OCI-LY7 (cell line): ENCODE results near the gene ATXN7L2.

Experiments used
- EZH2phosphoT487 ChIP-seq: fragments of 200-600 bp; sonication (generic); IDR thresholded peaks from 2 replicates; pipeline ENCODE4 v1.6.1; 2018; ENCODE audit warnings: low read depth, borderline replicate concordance, mild to moderate bottlenecking, mixed run types, antibody characterized with exemption, low read length, moderate library complexity, mixed read lengths
- TF ChIP-seq, protein P1 (sequence below): fragments of 200-600 bp; sonication (generic); conservative IDR thresholded peaks from 2 replicates; pipeline ENCODE4 v1.5.1; 2014; ENCODE audit warnings: mild to moderate bottlenecking, antibody characterized with exemption, low read length, moderate library complexity, mixed read lengths

DNA sequence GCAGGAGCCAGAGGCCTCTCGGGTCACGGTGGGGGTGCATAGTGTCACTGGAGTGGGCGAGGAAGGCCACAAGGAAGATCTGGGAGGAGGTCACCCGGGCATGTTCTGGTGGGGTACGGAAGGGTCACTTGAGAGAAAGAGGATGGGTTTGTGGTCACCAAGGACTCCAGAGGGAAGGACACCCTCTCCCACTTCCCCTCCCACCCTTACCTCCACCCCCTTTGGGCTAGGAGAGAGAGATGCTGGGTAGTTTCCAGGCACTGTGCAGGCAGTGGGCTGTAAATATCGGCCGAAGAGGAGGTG, 25.1 kb downstream of the ATXN7L2 start:
- TF ChIP-seq, protein P1, sequence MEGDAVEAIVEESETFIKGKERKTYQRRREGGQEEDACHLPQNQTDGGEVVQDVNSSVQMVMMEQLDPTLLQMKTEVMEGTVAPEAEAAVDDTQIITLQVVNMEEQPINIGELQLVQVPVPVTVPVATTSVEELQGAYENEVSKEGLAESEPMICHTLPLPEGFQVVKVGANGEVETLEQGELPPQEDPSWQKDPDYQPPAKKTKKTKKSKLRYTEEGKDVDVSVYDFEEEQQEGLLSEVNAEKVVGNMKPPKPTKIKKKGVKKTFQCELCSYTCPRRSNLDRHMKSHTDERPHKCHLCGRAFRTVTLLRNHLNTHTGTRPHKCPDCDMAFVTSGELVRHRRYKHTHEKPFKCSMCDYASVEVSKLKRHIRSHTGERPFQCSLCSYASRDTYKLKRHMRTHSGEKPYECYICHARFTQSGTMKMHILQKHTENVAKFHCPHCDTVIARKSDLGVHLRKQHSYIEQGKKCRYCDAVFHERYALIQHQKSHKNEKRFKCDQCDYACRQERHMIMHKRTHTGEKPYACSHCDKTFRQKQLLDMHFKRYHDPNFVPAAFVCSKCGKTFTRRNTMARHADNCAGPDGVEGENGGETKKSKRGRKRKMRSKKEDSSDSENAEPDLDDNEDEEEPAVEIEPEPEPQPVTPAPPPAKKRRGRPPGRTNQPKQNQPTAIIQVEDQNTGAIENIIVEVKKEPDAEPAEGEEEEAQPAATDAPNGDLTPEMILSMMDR = no peak
- TF ChIP-seq EZH2phosphoT487 = no peak
